HG03045 (cell line): Measurements from ENCODE around the gene ASXL1.

ENCODE experiments used
- ATAC-seq: cut with Tn5 transposase; IDR thresholded peaks from one replicate; pipeline ENCODE4 v1.9.1; 2021; ENCODE audit warnings: mild to moderate bottlenecking, moderate library complexity; ENCODE audit not compliant: unreplicated experiment

Gene ASXL1

DNA sequence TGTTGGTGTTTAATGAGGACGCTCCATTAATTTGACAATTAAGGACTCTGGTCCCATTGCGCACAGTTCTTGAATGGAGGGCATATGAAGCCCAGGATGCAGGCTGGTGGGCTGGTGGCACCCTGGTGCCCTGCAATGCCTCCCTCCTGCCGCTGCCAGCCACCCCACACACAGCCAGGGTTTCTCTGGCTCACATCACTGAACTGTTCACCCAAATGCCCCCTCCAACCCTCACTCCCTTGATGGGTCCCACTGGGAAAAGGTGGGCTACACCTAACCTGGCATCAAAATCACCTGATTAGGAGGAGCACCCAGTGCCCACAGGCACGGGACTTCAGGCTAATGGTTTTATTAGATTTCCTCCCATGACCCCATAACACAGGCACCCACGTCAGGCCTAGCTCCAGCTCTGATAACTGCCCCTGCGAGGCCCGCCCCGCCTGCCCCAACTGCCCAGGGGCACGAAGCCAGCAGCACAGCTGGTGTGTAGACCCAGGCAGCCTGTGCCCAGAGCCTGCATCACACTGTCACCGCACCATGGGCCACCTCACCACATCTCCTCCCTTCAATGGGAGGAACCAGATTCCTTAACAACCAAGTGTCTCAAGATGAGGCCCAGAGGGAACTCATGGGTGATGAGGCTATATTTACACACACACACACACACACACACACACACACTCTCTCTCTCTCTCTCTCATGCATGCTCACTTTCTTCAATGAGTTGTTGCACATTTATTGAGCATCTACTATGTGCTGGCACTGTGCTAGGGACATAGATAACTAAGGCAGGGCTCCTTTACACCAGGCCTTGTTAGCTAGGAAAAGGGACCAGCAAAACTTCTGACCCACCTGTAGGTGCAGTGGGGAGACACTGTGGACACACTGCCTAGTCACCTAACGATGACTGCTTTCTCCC is 119.7 kb downstream of the ASXL1 start:
- ATAC-seq, result no peak

DNA sequence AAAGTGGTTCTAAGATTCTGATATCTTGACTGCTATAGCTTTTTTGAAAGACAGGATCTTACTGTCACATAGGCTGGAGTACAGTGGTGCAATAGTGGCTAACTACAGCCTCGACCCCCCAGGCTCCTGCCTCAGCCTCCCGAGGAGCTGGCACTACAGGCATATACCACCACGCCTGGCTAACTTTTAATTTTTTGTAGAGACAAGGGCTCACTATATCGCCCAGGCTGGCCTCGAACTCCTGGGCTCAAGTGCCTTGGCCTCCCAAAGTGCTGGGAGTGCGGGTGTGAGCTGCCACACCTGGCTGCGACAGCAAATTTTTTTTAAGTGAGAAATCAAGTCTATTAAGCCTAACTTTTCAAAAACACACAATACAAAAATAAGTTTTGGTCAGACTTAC is 120.4 kb downstream of the ASXL1 start:
- ATAC-seq, result no peak

DNA sequence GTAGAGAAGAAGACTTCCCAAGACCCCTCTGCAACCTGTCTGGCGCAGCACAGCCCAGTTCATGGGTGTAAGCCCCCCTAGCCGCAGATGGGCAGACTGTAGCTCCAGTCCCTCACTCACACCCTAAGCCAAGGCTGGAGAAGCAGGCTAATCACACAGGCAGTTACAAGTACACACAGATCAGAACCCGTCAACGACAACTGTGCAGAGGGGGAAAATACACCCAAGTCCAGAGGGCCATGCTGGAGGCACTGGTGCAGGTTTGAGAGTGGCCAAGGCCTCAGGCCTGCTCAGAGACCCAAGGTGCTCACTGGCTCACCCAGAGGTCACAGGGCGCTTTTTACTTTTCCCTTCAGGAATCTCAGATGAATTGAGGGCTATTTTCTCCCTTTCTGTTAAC is 120.9 kb downstream of the ASXL1 start:
- no peak for ATAC-seq

DNA sequence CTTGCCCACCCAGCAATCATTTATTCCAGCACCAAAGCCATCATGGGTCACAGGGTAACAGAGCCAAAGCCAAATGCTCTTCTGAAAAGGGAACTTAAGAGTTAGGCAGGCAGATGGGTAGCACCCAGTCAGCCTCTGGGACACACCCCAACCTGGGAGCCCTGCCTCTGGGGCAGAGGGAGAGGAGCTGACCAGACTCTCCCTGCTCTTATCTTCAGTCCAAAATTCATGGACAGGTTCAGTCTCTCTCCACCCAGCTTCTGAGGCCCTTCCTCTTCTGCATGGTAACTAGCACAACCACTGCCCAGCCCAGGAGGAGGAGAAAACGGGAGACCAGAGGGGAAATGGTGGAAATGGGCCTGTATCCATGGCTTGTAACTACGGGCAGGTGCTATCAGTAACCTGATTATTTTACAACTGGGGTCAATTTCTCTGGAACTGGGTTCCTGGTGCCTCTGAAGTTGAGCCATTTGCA is 121.6 kb downstream of the ASXL1 start:
- ATAC-seq, result no peak

DNA sequence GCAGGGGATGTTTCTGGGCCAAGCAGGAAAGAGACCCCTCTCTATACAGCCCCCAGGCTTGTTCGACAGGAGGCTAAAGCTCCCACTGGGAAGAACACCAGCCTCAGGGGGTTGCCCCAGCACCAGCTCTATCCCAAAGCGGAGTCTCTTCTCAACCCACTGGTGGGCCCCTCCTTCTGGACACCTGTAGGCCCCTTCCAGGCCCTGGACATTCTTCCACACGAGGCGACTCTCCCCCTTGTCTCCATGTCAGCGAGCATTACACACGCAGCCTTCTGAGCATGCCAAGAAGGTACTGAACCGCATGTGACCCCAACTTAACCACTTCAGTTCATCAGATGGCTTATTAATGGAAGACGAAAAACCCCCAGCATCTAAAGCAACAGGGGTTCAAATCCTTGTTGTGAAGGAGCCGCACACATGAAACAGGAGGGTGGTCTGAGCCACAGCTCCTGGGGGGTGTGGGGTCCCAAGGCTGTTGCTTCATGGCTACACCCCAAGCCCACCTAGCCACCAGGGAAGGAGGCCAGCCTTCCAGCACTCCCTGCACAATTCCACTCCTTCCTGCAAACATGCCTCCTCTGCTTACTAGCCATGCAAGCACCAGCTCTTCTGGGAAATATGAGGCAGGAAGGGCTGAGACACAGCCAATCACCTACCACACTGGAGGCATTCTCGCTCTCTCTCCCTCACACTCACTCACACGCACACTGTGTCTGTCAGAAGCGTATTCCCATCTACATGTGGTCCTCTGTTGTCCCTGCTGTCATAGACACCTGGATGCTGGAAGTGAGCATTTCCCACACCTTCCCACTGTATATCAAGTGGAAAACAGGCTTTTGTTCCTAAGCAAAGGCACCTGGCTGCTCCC is 122.5 kb downstream of the ASXL1 start:
- ATAC-seq, result no peak

DNA sequence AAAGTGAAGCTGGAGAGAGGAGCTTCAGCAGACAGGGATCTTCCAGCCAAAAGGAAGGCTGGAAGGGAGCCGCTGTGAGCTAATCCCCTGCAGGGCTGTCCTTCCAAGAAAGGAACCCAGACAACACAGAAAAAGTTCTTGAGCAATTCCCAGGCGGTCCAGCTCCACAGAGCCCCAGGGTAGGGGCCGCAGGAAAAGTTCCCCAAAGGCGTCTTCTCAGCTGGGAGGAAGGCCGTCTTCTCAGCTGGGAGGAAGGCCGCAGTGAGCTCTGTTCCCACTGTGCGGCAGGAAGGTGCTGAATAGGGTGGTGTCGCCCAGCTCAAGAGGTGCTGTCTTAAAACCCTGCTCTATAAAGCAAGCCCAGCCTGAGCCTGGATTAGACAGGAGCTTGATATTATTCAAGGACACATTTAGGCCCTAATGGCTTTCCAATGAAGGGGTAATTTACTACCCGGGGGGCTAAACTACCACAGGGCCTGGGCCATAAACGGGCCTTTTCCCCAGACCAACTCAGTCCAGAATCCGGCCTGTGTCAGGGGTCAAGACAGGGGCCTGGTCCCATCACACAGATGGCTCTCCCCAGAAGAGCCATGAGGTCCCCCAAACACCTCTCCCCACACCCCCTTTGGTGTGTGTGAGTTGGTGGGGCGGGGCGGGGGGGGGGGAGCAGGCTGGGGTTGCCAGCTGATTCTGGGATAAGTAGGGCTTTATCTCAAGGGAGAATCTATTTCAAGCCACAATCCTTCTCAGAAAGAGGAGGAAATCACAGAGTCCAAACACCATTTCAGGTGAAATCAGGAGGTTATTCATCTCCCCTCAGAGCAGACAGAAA is 123.4 kb downstream of the ASXL1 start:
- ATAC-seq, result no peak

DNA sequence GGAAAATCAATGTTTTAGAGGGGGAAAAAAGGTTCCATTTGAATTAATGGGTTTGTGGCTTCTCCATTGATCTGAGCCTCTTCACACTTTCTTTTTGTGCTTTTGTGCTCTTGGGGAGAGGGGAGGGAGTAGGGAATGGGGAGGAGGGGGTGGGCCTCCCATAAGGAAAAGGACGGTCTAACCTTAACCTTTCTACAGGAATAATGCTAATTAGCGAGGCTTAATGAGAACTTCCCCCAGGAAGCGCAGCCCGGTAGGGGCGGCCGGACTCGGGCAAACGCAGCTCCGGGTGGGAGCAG is 124.0 kb downstream of the ASXL1 start:
- no peak for ATAC-seq

DNA sequence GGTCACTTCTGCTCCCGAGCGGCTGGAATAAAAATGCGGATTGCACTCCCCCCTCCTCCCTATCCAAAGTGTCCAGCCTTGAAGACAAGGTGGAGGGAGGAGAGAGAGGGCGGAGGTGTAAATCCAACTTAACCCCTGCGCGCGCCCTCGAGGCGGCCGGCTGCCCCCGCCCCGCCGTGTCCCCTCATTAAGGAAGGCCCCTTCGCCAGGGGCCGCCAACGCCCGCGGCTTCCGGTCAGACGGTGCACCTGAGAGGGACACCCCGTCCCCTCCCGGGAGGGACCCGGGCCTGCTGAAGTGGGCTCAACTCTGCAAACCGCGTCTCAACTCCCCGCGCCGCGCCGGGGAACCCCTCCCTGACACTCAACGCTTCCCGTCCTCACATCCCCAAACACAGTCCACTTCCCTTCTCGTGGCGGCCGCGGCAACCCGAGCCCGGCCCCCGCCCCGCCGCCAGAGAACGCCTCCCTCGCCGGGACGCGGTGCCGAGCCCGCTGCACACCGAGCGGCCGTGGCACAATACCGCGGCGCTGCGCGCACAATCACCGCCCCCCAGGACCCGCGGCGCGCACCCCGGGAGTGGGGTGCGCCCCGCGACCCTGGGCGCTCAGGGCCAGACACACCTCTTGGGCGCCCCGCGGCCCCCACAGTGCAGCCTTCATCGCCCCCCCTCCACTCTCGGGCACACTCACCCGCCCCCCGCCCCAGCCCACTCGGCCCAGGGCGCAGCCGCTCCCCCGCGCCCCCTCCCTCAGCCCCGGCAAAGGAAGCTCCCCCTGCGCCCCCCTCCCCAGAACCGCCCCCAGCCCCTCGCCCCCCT is 124.5 kb downstream of the ASXL1 start:
- no peak for ATAC-seq

DNA sequence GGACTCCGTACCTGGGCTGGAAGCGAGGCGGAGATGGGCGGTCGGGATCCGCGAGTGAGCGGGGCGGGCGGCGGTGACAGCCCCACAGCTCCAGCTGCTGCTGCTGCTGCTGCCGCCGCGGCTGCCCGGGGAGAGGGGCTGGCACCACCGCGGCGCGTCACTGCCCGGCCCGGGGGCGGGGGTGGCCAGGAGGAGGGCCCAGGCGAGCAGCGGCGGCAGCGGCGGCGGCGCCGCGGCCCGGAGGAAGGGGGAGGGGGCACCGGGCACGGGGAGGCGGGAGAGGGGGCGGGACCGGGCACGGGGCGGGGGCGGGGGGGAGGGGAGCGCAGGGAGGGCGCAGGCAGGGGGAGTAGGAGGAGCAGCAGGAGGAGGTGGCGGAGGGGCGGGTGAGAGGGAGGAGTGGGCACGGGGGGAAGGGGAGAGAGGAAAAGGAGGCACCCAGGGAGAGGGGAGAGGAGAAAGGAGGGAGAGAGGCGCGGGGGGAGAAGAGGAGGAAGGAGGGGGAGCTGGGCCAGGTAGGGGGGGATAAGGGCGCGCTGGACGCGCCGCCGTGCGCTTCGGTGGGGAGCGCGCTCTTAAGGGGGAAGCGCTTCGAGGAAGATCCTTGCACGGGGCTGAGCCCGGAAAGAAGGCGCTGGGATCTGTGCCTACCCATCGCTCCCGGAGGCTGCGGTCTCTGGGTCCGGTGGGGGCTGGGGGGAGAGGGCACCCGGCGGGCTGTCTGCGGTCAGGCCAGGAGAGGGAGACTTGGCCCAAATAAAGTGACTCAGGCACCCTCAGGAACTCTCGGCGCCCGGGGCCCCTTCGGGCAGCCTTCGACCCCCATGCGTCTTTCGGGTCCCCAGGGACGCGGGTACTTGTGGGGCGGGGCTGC is 125.5 kb downstream of the ASXL1 start:
- no peak for ATAC-seq

DNA sequence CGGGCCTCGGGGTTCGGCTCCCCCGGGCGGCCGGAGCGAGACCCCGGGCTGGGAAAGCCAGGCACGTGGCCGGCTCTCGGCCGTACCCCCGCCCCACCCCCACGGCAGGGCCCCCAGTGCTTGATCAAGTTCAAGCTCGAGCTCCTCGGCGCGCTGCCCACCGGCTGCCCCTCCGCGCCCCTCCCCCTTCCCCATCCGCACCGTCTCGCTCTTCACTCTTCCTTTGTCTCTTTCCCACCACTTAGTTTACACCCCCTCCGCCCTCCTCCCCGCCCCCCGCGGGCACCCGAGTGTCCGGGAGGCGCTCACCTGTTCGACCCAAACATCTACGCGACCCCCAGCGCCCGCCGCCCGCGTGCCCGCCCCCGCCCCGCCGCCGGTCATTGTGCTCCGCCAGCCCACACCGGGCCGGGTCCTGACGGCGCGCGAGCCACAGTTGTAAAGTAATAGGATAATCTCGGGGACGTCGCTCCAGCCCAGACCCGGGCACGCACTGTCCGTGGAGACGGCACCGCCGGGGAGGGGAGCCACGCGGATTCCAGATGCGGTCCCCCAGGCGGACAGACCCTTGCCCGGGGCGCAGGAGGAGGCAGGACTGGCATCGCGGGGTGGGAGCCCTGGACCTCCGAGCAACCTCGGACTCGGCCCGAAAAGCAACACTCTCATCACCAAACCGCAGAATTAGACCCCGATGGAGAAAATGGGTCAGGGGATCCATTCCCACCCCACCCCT is 126.3 kb downstream of the ASXL1 start:
- no peak for ATAC-seq

DNA sequence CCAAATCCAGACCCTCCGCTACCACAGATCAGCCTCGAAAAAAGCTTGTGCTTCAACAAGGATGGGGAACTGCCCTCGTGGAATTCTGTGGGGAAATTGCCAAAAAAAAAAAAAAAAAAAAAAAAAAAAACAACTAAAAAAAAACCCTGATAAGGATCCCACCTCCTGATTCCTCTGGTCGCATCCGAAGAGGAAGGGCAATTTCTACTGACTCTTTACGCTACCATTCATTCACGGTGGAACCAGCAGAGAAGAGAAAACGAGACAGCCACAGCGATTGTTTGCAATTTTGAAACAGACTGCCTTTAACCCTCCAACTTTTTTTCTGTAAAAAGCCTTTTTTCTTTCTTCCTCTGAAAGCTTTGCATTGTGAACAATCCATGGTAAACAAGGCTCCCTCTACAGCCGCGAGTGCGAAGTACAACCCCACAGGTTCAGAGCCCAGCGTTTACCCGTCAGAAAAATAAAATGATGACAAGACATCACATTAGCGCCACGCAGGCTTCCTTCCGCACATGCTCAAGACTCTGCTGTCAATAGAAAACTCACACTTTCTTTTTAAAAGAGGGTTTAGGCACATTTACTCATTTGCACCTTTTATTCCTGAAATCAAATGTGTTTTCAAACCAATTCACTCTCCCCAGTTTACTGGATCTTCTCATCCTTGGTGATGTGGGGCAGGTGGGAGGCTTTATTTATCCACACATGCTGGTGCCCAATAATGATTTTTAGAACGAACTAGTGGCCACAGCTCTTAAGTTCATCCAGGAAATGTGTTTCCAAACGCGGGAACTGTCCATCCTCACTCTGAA is 127.0 kb downstream of the ASXL1 start:
- no peak for ATAC-seq

DNA sequence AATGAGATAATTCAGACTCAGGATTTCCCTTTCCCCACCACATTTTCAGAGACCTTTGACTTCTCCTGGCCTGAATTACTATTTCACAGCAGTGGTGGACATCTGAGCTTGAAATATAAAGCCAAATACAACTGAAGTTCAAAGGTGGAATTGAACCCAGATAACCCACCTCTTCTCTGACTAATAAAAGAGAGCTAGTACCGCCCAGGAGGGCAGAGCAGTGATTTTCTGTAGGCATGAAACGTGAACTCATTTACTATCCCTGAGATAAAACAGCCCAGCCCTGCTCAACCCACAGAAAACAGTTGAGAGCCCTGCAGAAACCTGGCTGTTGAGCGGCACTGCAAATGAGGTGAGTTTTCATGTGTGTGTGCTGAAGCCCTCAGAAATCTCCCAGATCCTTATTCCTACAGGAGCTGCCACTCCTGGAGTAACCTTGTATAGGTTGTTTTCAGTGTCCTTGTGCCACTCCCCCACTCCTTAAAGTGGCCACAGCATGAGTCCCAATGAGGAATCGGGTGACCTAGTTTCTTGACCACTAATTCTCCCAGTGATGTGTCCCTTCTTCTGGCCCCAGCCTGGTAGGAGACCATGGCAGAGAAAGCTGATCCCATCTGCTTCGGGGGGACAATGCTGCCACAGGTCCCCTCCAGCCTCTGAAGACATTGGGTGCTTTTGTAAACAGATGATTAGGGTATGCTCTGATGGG is 127.8 kb downstream of the ASXL1 start:
- no peak for ATAC-seq

DNA sequence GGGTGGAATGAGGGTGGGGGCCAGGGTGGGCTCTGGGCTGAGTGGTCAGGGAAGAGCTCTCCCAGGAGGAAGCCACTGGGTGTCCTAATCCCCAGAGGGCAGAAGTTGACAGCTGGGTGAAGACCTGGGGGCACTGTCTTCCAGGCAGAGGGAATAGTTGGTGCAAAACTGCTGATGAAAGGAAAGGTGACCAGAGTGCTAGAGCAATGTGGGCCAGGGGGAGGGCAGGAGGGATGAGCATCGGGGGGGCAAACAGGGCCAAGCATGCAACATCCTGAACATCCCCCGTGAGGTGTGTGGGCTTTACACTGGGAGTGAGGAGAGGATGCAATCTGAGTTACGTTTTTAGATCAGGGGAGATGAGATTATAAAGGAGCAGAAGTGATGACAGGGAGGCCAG is 129.2 kb downstream of the ASXL1 start:
- ATAC-seq, result no peak

DNA sequence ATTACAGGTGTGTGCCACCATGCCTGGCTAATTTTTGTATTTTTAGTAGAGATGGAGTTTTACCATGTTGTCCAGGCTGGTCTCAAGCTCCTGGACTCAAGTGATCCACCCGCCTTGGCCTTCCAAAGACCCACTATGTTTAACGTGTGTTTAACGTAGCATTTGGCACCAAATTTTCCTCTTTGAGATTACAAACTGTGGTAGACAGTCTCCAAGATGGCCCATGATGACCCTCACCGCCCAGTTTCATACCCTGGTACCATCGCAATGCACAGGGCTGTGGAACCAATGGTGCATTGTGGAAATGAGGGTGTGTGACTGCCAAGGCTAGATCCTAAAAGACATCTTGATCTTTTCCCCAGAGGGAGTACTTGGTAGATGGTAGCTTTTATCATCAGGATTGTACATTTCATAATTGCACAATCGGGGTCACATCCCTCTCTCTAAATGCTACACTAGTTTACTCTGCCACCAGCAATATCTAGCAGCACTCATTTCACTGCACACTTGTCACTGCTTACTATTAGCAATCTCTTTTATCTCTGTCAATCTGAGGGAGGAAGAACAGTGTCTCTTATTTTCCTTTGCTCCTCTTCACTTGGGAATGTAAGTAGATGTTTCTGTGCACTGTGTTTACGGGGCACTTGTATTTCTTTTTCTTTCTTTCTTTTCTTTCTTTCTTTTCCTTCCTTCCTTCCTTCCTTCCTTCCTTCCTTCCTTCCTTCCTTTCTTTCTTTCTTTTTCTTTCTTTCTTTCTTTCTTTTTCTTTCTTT is 130.1 kb downstream of the ASXL1 start:
- ATAC-seq, result no peak
